Measurements from ENCODE around the gene CAVIN4.

GRCh38 chr9:100557053-100557452, 20.8 kb upstream of the CAVIN4 start:
- TF ChIP-seq KLF10 (tag by site-specific recombination; IDR thresholded peaks at IDR 0.05) (no peak), INSM2 (tag by site-specific recombination; IDR thresholded peaks at IDR 0.05) (no peak), IKZF3 (tag by site-specific recombination; IDR thresholded peaks at IDR 0.05) (no peak), ZNF138 (tag by site-specific recombination; IDR thresholded peaks at IDR 0.05; ENCODE audit: borderline replicate concordance) (no peak), ZNF747 (tag by site-specific recombination; IDR thresholded peaks at IDR 0.05) (no peak), GLI4 (tag by site-specific recombination; IDR thresholded peaks at IDR 0.05) (no peak), CTCF (tag by site-specific recombination; IDR thresholded peaks at IDR 0.05) (no peak), ZXDB (tag by site-specific recombination; IDR thresholded peaks at IDR 0.05) (no peak), ZNF274 (IDR thresholded peaks at IDR 0.05; ENCODE audit: low read length) (no peak), ZNF274 (tag by site-specific recombination; IDR thresholded peaks at IDR 0.05; ENCODE audit: borderline replicate concordance) (no peak)
